HepG2 (cell line): ENCODE data around the gene BTBD7.

Source experiments
- EZH2 ChIP-seq: conservative IDR thresholded peaks from 2 replicates; pipeline ENCODE4 v1.6.1; 2012; ENCODE audit warnings: mild to moderate bottlenecking, low read depth, low read length, moderate library complexity
- HNRNPK ChIP-seq: fragments of 200-400 bp; formaldehyde crosslinking; IDR thresholded peaks from 2 replicates; pipeline ENCODE4 v1.6.1; 2018; ENCODE audit warnings: low read length, low read depth, moderate library complexity, mild to moderate bottlenecking; ENCODE audit not compliant: poor library complexity, severe bottlenecking
- JUN ChIP-seq: sonication (generic); formaldehyde crosslinking; IDR thresholded peaks from 2 replicates; pipeline ENCODE4 v1.4.0; 2020; ENCODE audit warnings: mild to moderate bottlenecking, missing genetic modification reagents
- KAT8 ChIP-seq: IDR thresholded peaks from 2 replicates; pipeline ENCODE4 v1.6.1; 2016; ENCODE audit warnings: missing genetic modification reagents, missing compliant biosample characterization
- MIER2 ChIP-seq: IDR thresholded peaks from 2 replicates; pipeline ENCODE4 v1.6.1; 2016; ENCODE audit warnings: missing biosample characterization, missing genetic modification reagents
- POLR2A ChIP-seq, 2 experiments: IDR thresholded peaks; 2 replicates each; pipeline ENCODE4 v1.6.1; 2011; ENCODE audit warnings: low read depth in 2 of 2, low read length in 2 of 2, mild to moderate bottlenecking in 1 of 2, moderate library complexity in 1 of 2; ENCODE audit not compliant: insufficient read depth in 1 of 2
- TCF7 ChIP-seq: sonication (generic); IDR thresholded peaks from 2 replicates; pipeline ENCODE4 v1.6.1; 2016; ENCODE audit warnings: antibody characterized with exemption, low read depth
- TF ChIP-seq, protein P1 (sequence below): sonication (generic); formaldehyde crosslinking; IDR thresholded peaks from 2 replicates; pipeline ENCODE4 v1.4.0; 2020; ENCODE audit warnings: missing genetic modification reagents, borderline replicate concordance
- TF ChIP-seq, protein P2 (sequence below): sonication (generic); formaldehyde crosslinking; IDR thresholded peaks from 2 replicates; pipeline ENCODE4 v1.4.0; 2020; ENCODE audit warnings: missing genetic modification reagents
- TF ChIP-seq, protein P3 (sequence below): sonication (generic); formaldehyde crosslinking; IDR thresholded peaks from 2 replicates; pipeline ENCODE4 v1.5.0; 2020; ENCODE audit warnings: mild to moderate bottlenecking, missing genetic modification reagents, moderate library complexity
- TF ChIP-seq, protein P4 (sequence below): sonication (generic); formaldehyde crosslinking; IDR thresholded peaks from 2 replicates; pipeline ENCODE4 v1.5.1; 2020; ENCODE audit warnings: missing genetic modification reagents, mild to moderate bottlenecking, borderline replicate concordance

DNA sequence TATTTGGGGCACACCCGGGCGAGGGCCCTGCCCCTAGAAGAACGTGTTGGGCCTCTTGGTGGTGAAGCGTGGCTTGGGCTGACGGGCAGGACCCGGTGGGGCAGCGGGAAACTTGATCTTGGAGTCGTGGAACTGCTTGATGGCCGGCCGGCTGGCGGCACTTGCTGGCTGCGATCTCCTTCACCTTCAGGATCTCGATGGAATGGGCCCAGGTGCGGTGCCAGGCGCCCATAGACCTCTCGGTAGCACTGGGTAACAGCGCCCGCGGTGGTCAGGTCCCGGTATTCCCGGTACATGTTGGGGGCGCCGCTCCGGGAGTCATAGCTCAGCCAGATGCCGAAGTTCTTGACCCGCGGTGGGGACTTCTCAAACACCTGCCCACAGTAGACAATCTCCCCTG lies 109.3 kb downstream of the BTBD7 start:
- TF ChIP-seq, protein P1, sequence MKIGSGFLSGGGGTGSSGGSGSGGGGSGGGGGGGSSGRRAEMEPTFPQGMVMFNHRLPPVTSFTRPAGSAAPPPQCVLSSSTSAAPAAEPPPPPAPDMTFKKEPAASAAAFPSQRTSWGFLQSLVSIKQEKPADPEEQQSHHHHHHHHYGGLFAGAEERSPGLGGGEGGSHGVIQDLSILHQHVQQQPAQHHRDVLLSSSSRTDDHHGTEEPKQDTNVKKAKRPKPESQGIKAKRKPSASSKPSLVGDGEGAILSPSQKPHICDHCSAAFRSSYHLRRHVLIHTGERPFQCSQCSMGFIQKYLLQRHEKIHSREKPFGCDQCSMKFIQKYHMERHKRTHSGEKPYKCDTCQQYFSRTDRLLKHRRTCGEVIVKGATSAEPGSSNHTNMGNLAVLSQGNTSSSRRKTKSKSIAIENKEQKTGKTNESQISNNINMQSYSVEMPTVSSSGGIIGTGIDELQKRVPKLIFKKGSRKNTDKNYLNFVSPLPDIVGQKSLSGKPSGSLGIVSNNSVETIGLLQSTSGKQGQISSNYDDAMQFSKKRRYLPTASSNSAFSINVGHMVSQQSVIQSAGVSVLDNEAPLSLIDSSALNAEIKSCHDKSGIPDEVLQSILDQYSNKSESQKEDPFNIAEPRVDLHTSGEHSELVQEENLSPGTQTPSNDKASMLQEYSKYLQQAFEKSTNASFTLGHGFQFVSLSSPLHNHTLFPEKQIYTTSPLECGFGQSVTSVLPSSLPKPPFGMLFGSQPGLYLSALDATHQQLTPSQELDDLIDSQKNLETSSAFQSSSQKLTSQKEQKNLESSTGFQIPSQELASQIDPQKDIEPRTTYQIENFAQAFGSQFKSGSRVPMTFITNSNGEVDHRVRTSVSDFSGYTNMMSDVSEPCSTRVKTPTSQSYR: no peak
- no peak for TF ChIP-seq TCF7
- no peak for TF ChIP-seq MIER2 (CRISPR knock-in tag)
- TF ChIP-seq, protein P2, sequence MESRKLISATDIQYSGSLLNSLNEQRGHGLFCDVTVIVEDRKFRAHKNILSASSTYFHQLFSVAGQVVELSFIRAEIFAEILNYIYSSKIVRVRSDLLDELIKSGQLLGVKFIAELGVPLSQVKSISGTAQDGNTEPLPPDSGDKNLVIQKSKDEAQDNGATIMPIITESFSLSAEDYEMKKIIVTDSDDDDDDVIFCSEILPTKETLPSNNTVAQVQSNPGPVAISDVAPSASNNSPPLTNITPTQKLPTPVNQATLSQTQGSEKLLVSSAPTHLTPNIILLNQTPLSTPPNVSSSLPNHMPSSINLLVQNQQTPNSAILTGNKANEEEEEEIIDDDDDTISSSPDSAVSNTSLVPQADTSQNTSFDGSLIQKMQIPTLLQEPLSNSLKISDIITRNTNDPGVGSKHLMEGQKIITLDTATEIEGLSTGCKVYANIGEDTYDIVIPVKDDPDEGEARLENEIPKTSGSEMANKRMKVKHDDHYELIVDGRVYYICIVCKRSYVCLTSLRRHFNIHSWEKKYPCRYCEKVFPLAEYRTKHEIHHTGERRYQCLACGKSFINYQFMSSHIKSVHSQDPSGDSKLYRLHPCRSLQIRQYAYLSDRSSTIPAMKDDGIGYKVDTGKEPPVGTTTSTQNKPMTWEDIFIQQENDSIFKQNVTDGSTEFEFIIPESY (CRISPR knock-in tag): no peak
- TF ChIP-seq POLR2A (IDR thresholded peaks at IDR 0.05; ENCODE audit: insufficient read depth in 1 of 2, low read depth in 2 of 2, low read length in 2 of 2): no peak
- no peak for TF ChIP-seq HNRNPK
- TF ChIP-seq KAT8 (CRISPR knock-in tag): no peak
- TF ChIP-seq EZH2: no peak
- TF ChIP-seq, protein P3, sequence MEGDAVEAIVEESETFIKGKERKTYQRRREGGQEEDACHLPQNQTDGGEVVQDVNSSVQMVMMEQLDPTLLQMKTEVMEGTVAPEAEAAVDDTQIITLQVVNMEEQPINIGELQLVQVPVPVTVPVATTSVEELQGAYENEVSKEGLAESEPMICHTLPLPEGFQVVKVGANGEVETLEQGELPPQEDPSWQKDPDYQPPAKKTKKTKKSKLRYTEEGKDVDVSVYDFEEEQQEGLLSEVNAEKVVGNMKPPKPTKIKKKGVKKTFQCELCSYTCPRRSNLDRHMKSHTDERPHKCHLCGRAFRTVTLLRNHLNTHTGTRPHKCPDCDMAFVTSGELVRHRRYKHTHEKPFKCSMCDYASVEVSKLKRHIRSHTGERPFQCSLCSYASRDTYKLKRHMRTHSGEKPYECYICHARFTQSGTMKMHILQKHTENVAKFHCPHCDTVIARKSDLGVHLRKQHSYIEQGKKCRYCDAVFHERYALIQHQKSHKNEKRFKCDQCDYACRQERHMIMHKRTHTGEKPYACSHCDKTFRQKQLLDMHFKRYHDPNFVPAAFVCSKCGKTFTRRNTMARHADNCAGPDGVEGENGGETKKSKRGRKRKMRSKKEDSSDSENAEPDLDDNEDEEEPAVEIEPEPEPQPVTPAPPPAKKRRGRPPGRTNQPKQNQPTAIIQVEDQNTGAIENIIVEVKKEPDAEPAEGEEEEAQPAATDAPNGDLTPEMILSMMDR (CRISPR knock-in tag): no peak
- TF ChIP-seq, protein P4, sequence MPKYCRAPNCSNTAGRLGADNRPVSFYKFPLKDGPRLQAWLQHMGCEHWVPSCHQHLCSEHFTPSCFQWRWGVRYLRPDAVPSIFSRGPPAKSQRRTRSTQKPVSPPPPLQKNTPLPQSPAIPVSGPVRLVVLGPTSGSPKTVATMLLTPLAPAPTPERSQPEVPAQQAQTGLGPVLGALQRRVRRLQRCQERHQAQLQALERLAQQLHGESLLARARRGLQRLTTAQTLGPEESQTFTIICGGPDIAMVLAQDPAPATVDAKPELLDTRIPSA (CRISPR knock-in tag): no peak
- TF ChIP-seq JUN (CRISPR knock-in tag): no peak
